NCI-H524 treated with DMSO at 0.1 percent for 48 hours (cell line): ENCODE data around the gene MYBBP1A.
"Not testable (repeated sequence)": the region's sequence is repeated elsewhere in the genome, so short reads cannot be mapped to it uniquely, and the experiment has no call there.

Experiments used
- DNase-seq: peaks from one replicate; lab custom pipeline; 2025; lab: John Stamatoyannopoulos, UW

Gene MYBBP1A

DNA sequence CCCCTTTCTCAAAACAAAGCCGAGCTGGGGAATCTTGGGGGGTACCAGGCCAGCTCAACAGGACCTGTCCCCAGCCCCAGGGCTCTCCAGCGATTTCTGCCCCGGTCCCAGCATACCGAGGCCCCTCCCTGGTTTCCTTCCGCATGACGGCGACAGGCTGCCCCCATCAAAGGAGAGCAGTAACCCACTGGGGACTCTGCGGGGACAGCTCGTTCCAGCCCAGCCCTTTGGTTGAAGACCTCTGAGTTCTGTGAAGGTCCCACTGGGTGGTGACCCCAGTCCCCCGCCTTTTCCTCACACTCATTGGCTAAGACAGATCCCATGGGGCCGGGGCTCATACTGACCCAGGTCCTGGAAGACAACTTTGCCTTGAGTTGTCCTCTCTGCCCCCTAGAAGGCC lies 33.2 kb upstream of the MYBBP1A start:
- no peak for DNase-seq

GRCh38 chr17:4587803-4588202 lies 32.6 kb upstream of the MYBBP1A start:
- no peak for DNase-seq

DNA sequence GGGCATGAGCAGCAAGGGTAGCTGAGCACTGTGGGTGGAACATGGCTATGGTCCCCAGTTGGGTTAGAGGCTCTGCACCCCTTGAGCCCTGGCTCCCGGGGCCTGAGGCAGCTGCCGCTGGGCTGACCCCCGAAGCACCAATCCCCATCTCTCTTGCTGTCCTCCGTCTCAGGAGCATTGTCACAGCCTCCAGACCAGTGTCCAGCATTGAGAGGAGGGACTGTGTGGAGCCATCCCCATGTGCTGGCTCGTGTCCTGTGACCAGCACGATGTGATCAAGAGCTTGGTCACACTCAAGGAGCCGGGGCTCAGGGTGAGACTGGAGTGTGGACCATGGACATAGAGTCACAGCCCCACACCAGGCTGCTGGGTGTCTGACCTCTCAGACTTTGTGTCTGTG lies 32.0 kb upstream of the MYBBP1A start:
- no peak for DNase-seq

DNA sequence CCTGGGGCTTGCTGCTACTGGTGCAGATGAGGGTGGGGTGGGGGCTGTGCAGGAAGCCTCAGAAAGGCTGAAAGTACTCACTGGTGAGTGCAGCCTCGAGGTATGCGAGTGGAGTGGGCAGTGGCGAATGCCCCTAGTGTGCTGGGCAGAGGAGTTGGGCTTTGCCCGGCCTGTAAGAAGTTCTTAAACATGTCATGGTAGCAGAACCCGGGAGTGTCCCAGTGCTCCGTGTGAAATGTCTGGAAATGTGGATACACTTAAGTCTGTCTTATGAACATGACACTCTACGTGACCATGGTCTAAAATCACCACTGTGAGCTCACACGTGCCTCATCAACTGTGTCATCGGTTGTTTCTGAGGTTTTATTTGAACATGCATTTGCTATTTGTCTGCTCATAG lies 30.9 kb upstream of the MYBBP1A start:
- no peak for DNase-seq

DNA sequence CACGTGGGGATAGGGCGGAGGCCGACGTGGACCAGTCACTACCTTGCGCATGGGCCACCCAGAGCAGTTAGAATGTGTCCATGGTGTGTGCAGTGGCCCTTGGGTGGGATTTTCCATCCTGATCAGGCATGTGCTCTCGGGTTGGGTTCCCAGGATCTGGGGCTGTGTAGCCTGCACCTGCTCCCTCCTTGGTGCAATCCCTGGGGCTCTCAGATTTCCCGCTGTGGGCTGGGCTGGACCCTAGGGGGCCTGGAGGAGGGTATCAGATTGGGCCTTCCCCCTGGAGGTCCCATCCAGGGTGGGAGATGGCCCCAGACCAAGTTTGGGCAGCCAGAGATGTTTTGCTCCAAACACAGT lies 30.4 kb upstream of the MYBBP1A start:
- no peak for DNase-seq

DNA sequence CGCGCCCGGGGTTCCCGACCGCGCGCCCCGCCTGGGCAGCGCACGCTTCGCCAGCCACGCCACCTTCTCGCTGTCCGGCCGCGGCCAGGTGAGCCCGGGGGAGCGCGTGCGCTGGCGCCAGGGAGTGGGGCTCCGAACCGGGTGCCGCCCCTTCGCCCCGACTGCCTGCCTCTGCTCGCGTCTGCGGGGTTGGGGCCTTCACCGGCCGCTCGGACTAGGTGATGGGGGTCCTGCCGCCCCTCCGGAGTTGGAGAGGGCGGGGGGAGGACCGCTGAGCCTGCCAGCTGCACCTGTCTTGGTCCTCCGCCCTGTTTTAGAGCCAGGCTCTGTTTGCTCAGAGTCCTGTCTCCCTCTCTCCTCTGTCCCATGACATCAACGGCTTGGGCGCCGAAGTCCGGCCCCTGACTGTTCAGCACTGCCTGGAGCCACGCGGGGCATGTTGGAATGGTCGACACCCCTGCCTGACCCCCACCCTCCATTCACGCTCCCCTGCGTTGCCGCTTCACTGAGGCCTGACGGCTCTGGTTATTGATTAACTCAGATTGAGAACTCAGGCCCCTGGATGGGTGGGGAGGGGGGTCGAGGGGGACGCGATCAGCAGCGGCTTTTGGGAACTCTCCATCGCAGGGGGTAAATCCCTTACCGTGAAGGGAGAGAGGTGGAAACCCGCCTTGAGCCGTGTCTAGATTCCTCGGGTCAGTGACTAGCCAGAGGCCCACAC lies 29.9 kb upstream of the MYBBP1A start:
- DNase-seq: no peak

GRCh38 chr17:4584101-4584916 lies 29.1 kb upstream of the MYBBP1A start, which contains the start of gene SMTNL2:
Gene SMTNL2, plus strand, starts transcription at chr17:4584529. Its CDS starts 77 bp downstream, at chr17:4584606.
- no peak for DNase-seq

GRCh38 chr17:4583782-4584100 lies 28.6 kb upstream of the MYBBP1A start:
- peak; percentile 26 for DNase-seq

- DNase-seq: no peak
Measured at GRCh38 chr17:4583206-4583605, 28.0 kb upstream of the MYBBP1A start.

DNA sequence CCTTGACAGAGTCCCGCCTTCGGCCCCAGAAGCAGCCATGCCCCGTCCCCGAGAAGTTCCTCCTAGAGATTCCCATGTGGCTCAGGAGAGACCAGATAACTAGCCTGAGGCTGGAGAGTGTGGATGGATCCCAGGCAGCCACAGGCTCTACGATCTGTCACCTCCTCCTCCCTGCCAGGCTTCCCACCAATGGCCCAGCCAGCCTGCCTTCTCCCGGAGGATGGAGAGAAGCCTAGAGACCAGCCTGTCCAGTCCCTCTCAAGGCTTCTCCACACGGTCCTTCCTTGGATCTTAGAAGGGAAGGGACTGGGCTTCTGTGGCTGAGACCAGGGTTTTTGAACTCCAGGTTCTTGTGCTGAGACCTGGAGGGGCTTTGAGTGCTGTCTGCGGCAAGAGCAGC lies 27.5 kb upstream of the MYBBP1A start:
- no peak for DNase-seq

GRCh38 chr17:4582101-4582501 lies 26.9 kb upstream of the MYBBP1A start:
- no peak for DNase-seq

DNA sequence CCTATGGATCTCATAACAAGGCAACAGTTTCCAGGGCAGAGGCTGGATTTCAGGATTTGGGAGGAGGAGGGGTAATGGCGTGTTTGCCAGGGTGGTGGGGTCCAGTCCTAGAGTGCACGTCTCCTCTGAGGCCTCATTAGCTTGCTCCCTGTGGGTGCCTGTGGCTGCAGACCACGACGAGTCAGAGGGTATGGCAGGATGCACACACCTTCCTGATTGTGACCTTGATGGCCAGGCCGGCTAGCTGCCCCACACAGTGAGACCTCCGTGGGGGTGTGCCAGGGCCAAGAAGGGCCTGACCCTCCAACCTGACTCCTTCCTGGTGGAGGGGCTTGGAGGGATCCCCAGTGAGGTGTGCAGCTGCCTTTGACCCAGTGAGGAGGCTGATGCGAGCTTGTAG lies 25.1 kb upstream of the MYBBP1A start:
- DNase-seq: no peak

GRCh38 chr17:4579678-4580077 lies 24.5 kb upstream of the MYBBP1A start:
- no peak for DNase-seq

- DNase-seq: not testable (repeated sequence)
Measured at GRCh38 chr17:4578349-4578748, 23.2 kb upstream of the MYBBP1A start.

DNA sequence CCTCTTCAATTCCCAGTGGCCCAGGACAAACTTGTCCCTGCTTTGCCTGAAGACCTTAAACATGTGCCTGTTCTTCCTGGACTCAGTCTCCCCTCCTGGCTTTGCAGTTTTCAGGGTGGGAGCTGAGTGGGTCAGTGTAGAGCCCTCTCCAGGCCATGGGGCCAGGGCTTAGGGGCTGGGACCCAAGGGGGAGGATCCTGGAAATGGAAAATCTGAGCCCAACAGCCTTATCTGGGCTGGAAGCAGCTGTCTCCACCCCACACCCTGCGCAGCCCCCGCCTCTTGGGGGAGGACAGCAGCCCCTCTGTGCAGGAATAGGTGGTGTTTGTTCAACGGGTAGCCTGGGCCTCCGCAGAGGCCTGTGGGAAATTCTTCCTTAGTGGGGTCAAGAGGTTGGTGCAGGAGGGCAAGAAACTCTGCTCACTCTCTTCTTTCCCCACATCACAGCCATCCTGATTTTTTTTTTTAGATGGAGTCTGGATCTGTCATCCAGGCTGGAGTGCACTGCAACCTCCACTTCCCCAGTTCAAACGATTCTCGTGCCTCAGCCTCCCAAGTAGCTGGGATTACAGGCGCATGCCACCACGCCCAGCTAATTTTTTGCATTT lies 22.3 kb upstream of the MYBBP1A start:
- DNase-seq: no peak

GRCh38 chr17:4576729-4577322 lies 21.6 kb upstream of the MYBBP1A start:
- no peak for DNase-seq

- no peak for DNase-seq
Measured at GRCh38 chr17:4576161-4576558, 21.0 kb upstream of the MYBBP1A start.

GRCh38 chr17:4574448-4575045 lies 19.4 kb upstream of the MYBBP1A start:
- DNase-seq: no peak

DNA sequence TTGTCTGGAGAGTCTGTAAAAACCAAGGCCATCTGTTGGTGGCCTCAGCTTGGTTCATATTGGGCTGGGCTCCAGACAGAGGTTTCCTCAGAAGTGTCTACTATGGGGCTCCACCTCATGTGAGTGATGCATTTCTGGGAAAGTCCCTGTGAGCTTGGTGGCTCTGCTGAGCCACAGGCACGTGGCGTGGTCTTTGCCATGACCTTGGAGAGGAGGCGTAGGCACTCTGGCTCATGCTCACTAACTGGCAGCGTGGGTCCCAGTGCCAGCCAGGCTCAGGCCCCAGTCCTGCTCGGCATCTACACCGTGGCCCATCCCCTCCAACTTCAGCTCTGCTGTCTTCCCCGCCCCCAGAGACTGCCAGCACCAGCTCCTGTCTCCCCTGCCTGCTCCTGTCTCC lies 18.5 kb upstream of the MYBBP1A start:
- DNase-seq: no peak

DNA sequence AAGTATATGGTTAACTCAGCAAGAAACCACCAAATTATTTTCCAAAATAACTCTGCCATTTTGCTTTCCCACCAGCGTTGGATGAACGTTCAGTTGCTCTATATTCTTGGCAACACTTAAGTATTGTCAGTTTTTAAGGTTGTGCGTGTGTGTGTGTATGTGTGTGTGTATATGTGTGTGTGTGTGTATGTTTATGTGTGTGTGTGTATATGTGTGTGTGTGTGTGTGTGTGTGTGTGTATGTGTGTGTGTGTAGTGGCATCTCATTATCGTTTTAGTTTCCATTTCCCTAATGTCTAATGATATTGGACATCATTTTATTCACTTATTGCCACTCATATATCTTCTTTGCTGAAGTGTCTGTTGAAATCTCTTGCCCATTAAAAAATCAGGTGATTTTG lies 17.9 kb upstream of the MYBBP1A start:
- DNase-seq: no peak

- DNase-seq: no peak
Measured at GRCh38 chr17:4572131-4572530, 16.9 kb upstream of the MYBBP1A start.

- DNase-seq: no peak
Measured at GRCh38 chr17:4569591-4569990, 14.4 kb upstream of the MYBBP1A start.
